Measurements from ENCODE around the gene ARHGAP15. TPM values are rescaled to one million over a fixed set of nuclear protein-coding genes. Genes with fewer than 3 reads are reported as not detected.
"Not testable (repeated sequence)": the region's sequence is repeated elsewhere in the genome, so short reads cannot be mapped to it uniquely, and the experiment has no call there.

ARHGAP15 gene
- total RNA-seq, 2 experiments from 2014 or later, result 167 TPM

- peaks cover 77% of the 10 kb centered on the region for H3K36me3 Mint-ChIP-seq (ENCODE audit: low read depth)
Measured at GRCh38 chr2:143519521-143519920, 390.3 kb downstream of the ARHGAP15 start.

GRCh38 chr2:143521396-143521795, 392.2 kb downstream of the ARHGAP15 start:
- Mint-ChIP-seq H3K36me3 (ENCODE audit: low read depth) (peaks cover 70% of the 10 kb centered on the region), H3K27me3 (no peaks in the 10 kb centered on the region), H3K27ac (no peak overlapping the region), H3K4me1 (peaks cover 14% of the 10 kb centered on the region), H3K4me3 (no peak overlapping the region), H3K9me3 (no peaks in the 10 kb centered on the region)
- POLR2A ChIA-PET, result no interaction called here
- no peak for DNase-seq
- CTCF ChIA-PET, result no interaction called here

More at GRCh38 chr2:143519521-143519920, 390.3 kb downstream of the ARHGAP15 start:
- Mint-ChIP-seq H3K27ac (no peak overlapping the region), H3K4me3 (no peak overlapping the region), H3K27me3 (no peaks in the 10 kb centered on the region), H3K4me1 (peaks cover 2% of the 10 kb centered on the region), H3K9me3 (no peaks in the 10 kb centered on the region)
- no peak for DNase-seq
- ChIA-PET CTCF (no interaction called here), POLR2A (no interaction called here)

GRCh38 chr2:143522699-143523098, 393.5 kb downstream of the ARHGAP15 start:
- no peak overlapping the region for H3K4me3 Mint-ChIP-seq
- POLR2A ChIA-PET, result no interaction called here
- no peaks in the 10 kb centered on the region for H3K9me3 Mint-ChIP-seq
- H3K36me3 Mint-ChIP-seq (ENCODE audit: low read depth), result peaks cover 64% of the 10 kb centered on the region
- H3K27me3 Mint-ChIP-seq, result no peaks in the 10 kb centered on the region
- CTCF ChIA-PET, result interaction anchor here (0.9 kb wide), 1 partner anchor 10 kb away, joined by 3 read pairs; no protein-coding TSS in a partner anchor
- no peak overlapping the region for H3K27ac Mint-ChIP-seq
- peaks cover 14% of the 10 kb centered on the region for H3K4me1 Mint-ChIP-seq
- no peak for DNase-seq

GRCh38 chr2:143524119-143524553, 394.9 kb downstream of the ARHGAP15 start:
- ChIA-PET POLR2A (no interaction called here), CTCF (no interaction called here)
- DNase-seq, result no peak
- Mint-ChIP-seq H3K27me3 (no peaks in the 10 kb centered on the region), H3K4me3 (no peak overlapping the region), H3K36me3 (ENCODE audit: low read depth) (peaks cover 58% of the 10 kb centered on the region), H3K27ac (no peak overlapping the region), H3K9me3 (no peaks in the 10 kb centered on the region), H3K4me1 (peaks cover 22% of the 10 kb centered on the region)

GRCh38 chr2:143524559-143525401, 395.6 kb downstream of the ARHGAP15 start:
- Mint-ChIP-seq H3K4me1 (peaks cover 25% of the 10 kb centered on the region), H3K4me3 (no peak overlapping the region), H3K36me3 (ENCODE audit: low read depth) (peaks cover 58% of the 10 kb centered on the region), H3K27me3 (no peaks in the 10 kb centered on the region), H3K27ac (peak overlapping the region; percentile 11), H3K9me3 (no peaks in the 10 kb centered on the region)
- POLR2A ChIA-PET, result no interaction called here
- CTCF ChIA-PET, result no interaction called here
- DNase-seq, result no peak

- peak overlapping the region; percentile 62 for H3K27ac Mint-ChIP-seq
- CTCF ChIA-PET, result no interaction called here
- no peaks in the 10 kb centered on the region for H3K27me3 Mint-ChIP-seq
- no peaks in the 10 kb centered on the region for H3K9me3 Mint-ChIP-seq
- peaks cover 25% of the 10 kb centered on the region for H3K4me1 Mint-ChIP-seq
- POLR2A ChIA-PET, result no interaction called here
- peaks cover 55% of the 10 kb centered on the region for H3K36me3 Mint-ChIP-seq (ENCODE audit: low read depth)
- no peak for DNase-seq
- no peak overlapping the region for H3K4me3 Mint-ChIP-seq
Measured at GRCh38 chr2:143525402-143525860, 396.2 kb downstream of the ARHGAP15 start.

- Mint-ChIP-seq H3K4me1 (peaks cover 25% of the 10 kb centered on the region), H3K27me3 (no peaks in the 10 kb centered on the region), H3K4me3 (no peak overlapping the region), H3K27ac (no peak overlapping the region), H3K36me3 (ENCODE audit: low read depth) (peaks cover 55% of the 10 kb centered on the region), H3K9me3 (no peaks in the 10 kb centered on the region)
- ChIA-PET CTCF (no interaction called here), POLR2A (no interaction called here)
- no peak for DNase-seq
Measured at GRCh38 chr2:143526498-143526897, 397.3 kb downstream of the ARHGAP15 start.

- no peak overlapping the region for H3K4me3 Mint-ChIP-seq
- H3K4me1 Mint-ChIP-seq, result peaks cover 24% of the 10 kb centered on the region
- ChIA-PET CTCF (no interaction called here), POLR2A (no interaction called here)
- no peak overlapping the region for H3K27ac Mint-ChIP-seq
- H3K27me3 Mint-ChIP-seq, result no peaks in the 10 kb centered on the region
- no peaks in the 10 kb centered on the region for H3K9me3 Mint-ChIP-seq
- H3K36me3 Mint-ChIP-seq (ENCODE audit: low read depth), result peaks cover 47% of the 10 kb centered on the region
- DNase-seq, result no peak
Measured at GRCh38 chr2:143528021-143528420, 398.8 kb downstream of the ARHGAP15 start.

- ChIA-PET CTCF (no interaction called here), POLR2A (no interaction called here)
- Mint-ChIP-seq H3K9me3 (no peaks in the 10 kb centered on the region), H3K27me3 (no peaks in the 10 kb centered on the region), H3K4me3 (no peak overlapping the region), H3K36me3 (ENCODE audit: low read depth) (peaks cover 56% of the 10 kb centered on the region), H3K4me1 (peaks cover 23% of the 10 kb centered on the region), H3K27ac (no peak overlapping the region)
- DNase-seq, result no peak
Measured at GRCh38 chr2:143529118-143529720, 400.0 kb downstream of the ARHGAP15 start.

- Mint-ChIP-seq H3K4me3 (no peak overlapping the region), H3K36me3 (ENCODE audit: low read depth) (peaks cover 57% of the 10 kb centered on the region), H3K9me3 (no peaks in the 10 kb centered on the region), H3K4me1 (peaks cover 12% of the 10 kb centered on the region), H3K27ac (no peak overlapping the region), H3K27me3 (no peaks in the 10 kb centered on the region)
- CTCF ChIA-PET, result no interaction called here
- POLR2A ChIA-PET, result no interaction called here
- DNase-seq, result no peak
Measured at GRCh38 chr2:143530758-143531157, 401.5 kb downstream of the ARHGAP15 start.

- H3K36me3 Mint-ChIP-seq (ENCODE audit: low read depth), result peaks cover 65% of the 10 kb centered on the region
- peaks cover 11% of the 10 kb centered on the region for H3K4me1 Mint-ChIP-seq
- H3K9me3 Mint-ChIP-seq, result peaks cover 3% of the 10 kb centered on the region
- ChIA-PET POLR2A (no interaction called here), CTCF (no interaction called here)
- no peak overlapping the region for H3K27ac Mint-ChIP-seq
- H3K4me3 Mint-ChIP-seq, result no peak overlapping the region
- DNase-seq, result no peak
- no peaks in the 10 kb centered on the region for H3K27me3 Mint-ChIP-seq
Measured at GRCh38 chr2:143532061-143532460, 402.8 kb downstream of the ARHGAP15 start.

GRCh38 chr2:143533846-143534245, 404.6 kb downstream of the ARHGAP15 start:
- Mint-ChIP-seq H3K27me3 (no peaks in the 10 kb centered on the region), H3K36me3 (ENCODE audit: low read depth) (peaks cover 69% of the 10 kb centered on the region), H3K4me1 (peaks cover 5% of the 10 kb centered on the region), H3K9me3 (peaks cover 3% of the 10 kb centered on the region), H3K4me3 (no peak overlapping the region), H3K27ac (no peak overlapping the region)
- ChIA-PET CTCF (no interaction called here), POLR2A (no interaction called here)
- no peak for DNase-seq

- H3K4me1 Mint-ChIP-seq, result no peaks in the 10 kb centered on the region
- no peak overlapping the region for H3K27ac Mint-ChIP-seq
- H3K4me3 Mint-ChIP-seq, result no peak overlapping the region
- peaks cover 9% of the 10 kb centered on the region for H3K9me3 Mint-ChIP-seq
- no peak for DNase-seq
- H3K27me3 Mint-ChIP-seq, result no peaks in the 10 kb centered on the region
- ChIA-PET CTCF (no interaction called here), POLR2A (no interaction called here)
- peaks cover 70% of the 10 kb centered on the region for H3K36me3 Mint-ChIP-seq (ENCODE audit: low read depth)
Measured at GRCh38 chr2:143535802-143536201, 406.6 kb downstream of the ARHGAP15 start.

- POLR2A ChIA-PET, DNase-seq, CTCF ChIA-PET, H3K4me3 Mint-ChIP-seq, H3K4me1 Mint-ChIP-seq, H3K27ac Mint-ChIP-seq, H3K27me3 Mint-ChIP-seq: not testable (repeated sequence)
- peaks cover 12% of the 10 kb centered on the region for H3K9me3 Mint-ChIP-seq
- H3K36me3 Mint-ChIP-seq (ENCODE audit: low read depth), result peaks cover 65% of the 10 kb centered on the region
Measured at GRCh38 chr2:143541899-143542298, 412.7 kb downstream of the ARHGAP15 start.
